ENCODE results near the gene TRHDE. TPM values are rescaled to one million over a fixed set of nuclear protein-coding genes. Genes with fewer than 3 reads are reported as not detected.

The TRHDE gene
- total and polyA plus RNA-seq, 2 donors (not counting 3 experiments of a cell fraction or from before 2014, with no cell fraction given) = not detected

GRCh38 chr12:72472350-72472749, 200.2 kb downstream of the TRHDE start:
- no peaks in the 10 kb centered on the region for H3K9me1 ChIP-seq (replicated peaks; ENCODE audit: control insufficient read depth, extremely low read depth, insufficient read depth, low read length)
- intact Hi-C loops (cut with micrococcal nuclease) (no loop called here), dilution Hi-C loops (cut with MboI; ENCODE audit: extremely low pct_ligation_motif_present, low sequenced_read_pairs) (no loop called here)
- BruUV-seq (replicated peaks) = no TSS peak
- TF ChIP-seq MAX (IDR thresholded peaks at IDR 0.05; ENCODE audit: insufficient read depth, insufficient read length) (no peak), EZH2 (IDR thresholded peaks at IDR 0.05; ENCODE audit: borderline replicate concordance, low read depth, low read length, severe bottlenecking) (no peak), POLR2AphosphoS5 (IDR thresholded peaks at IDR 0.05; ENCODE audit: insufficient read depth, low read depth, low read length) (no peak), POLR2A (IDR thresholded peaks at IDR 0.05; ENCODE audit: low read depth, low read length) (no peak), GATA2 (IDR thresholded peaks at IDR 0.05; ENCODE audit: insufficient read depth, insufficient read length, low read depth, low read length) (no peak), FOS (IDR thresholded peaks at IDR 0.05; ENCODE audit: borderline replicate concordance, insufficient read depth, low read length) (no peak), JUN (IDR thresholded peaks at IDR 0.05; ENCODE audit: borderline replicate concordance, insufficient read depth, insufficient read length, low read depth) (no peak), MYC (IDR thresholded peaks at IDR 0.05; ENCODE audit: low read depth, low read length) (no peak), CTCF (IDR thresholded peaks at IDR 0.05; ENCODE audit: extremely low read depth in 1 of 2, insufficient read depth in 1 of 2, low read depth in 1 of 2, low read length in 2 of 2) (no peak)
- H3K4me1 ChIP-seq (ENCODE audit: control insufficient read depth, extremely low read depth, insufficient read depth, low read length) = no peaks in the 10 kb centered on the region
- no peak overlapping the region for H2AFZ ChIP-seq (ENCODE audit: low read depth, low read length)
- H3K4me3 ChIP-seq (replicated peaks in 1 of 3; ENCODE audit: insufficient read depth in 1 of 3, low read depth in 1 of 3, low read length in 3 of 3) = no peak overlapping the region
- H3K36me3 ChIP-seq (ENCODE audit: control insufficient read depth in 2 of 2, extremely low read depth in 1 of 2, insufficient read depth in 2 of 2, low read length in 2 of 2) = no peaks in the 10 kb centered on the region
- no peak overlapping the region for H3K4me2 ChIP-seq (ENCODE audit: insufficient read depth, low read length)
- H3K79me2 ChIP-seq (ENCODE audit: control insufficient read depth, insufficient read depth, low read length) = no peaks in the 10 kb centered on the region
- ChIA-PET POLR2A (no interaction called here), CTCF (no interaction called here)
- FAIRE-seq (no peak), DNase-seq (ENCODE audit: low read depth, low spot score) (no peak)
- peaks cover 1% of the 10 kb centered on the region for H3K9me3 ChIP-seq (replicated peaks; ENCODE audit: control insufficient read depth, insufficient read depth, low read length)
- no peaks in the 10 kb centered on the region for H4K20me1 ChIP-seq (replicated peaks; ENCODE audit: control insufficient read depth, extremely low read depth, insufficient read depth, low read length)
- H3K27me3 ChIP-seq (ENCODE audit: control insufficient read depth in 2 of 2, insufficient read depth in 2 of 2, low read length in 2 of 2) = no peaks in the 10 kb centered on the region
- no peak overlapping the region for H3K27ac ChIP-seq (ENCODE audit: insufficient read depth, low read depth, low read length)
- H3K9ac ChIP-seq (replicated peaks; ENCODE audit: extremely low read depth, insufficient read depth, low read length) = no peak overlapping the region
